Astrocyte of the spinal cord (primary cell): ENCODE measurements around the gene SSR3.

Experiments used
- DNase-seq: peaks from one replicate; pipeline ENCODE4 v3.0.0; 2011; ENCODE audit warnings: low read depth, low spot score
- H3K4me3 ChIP-seq: 2 replicates; pipeline ENCODE4 v1.5.1; 2011; ENCODE audit warnings: low read depth, mild to moderate bottlenecking, low read length, moderate library complexity
- CTCF ChIP-seq: IDR thresholded peaks from 2 replicates; pipeline ENCODE4 v1.5.1; 2012; ENCODE audit warnings: low read depth, mild to moderate bottlenecking, low read length, inconsistent platforms
- in situ Hi-C: cut with HindIII; loops from 2 replicates; pipeline ENCODE4 v1.10.0; 2017; ENCODE audit warnings: low sequenced_read_pairs

Gene SSR3

DNA sequence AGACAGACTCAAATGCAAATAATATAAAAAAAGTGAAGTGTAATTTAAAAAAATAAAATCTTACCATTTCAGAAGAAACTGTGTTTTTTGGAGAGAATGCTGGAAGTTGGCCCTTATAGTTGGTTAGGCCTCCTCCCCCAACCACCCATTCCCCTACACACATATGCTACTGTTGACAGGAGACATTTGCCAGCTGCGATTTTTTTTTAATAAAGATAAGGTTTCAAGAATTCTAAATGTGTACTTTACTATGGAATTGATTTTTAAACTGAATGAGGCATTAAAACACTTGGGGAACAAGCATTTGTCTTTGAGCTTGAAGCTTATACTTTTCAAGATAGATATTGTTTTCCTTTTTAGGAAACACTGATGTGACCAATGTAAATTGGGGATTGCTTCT, 4.4 kb upstream of the SSR3 start:
- no peak overlapping the region for H3K4me3 ChIP-seq
- TF ChIP-seq CTCF = no peak
- in situ Hi-C loops = no loop called here
- no peak for DNase-seq

DNA sequence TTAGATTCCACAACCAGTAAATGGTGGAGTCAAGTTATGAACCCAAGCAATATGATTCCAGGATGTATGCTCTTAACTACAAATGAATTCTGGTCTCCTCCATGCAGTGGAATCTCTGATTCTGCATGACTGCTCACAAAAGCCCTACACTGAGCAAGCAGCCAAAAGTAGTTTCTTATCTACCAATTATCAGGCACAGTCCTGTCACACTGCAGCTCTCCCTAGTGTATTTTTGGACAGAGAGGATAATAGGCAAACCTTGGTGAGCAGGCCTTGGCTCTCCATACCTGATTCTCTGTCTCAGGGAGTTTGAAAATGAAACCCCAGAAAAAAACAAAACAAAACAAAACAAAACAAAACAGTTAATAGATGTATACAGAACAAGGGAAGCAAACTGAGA, 3.5 kb upstream of the SSR3 start:
- in situ Hi-C loops = no loop called here
- TF ChIP-seq CTCF = no peak
- DNase-seq = no peak
- H3K4me3 ChIP-seq = no peak overlapping the region

DNA sequence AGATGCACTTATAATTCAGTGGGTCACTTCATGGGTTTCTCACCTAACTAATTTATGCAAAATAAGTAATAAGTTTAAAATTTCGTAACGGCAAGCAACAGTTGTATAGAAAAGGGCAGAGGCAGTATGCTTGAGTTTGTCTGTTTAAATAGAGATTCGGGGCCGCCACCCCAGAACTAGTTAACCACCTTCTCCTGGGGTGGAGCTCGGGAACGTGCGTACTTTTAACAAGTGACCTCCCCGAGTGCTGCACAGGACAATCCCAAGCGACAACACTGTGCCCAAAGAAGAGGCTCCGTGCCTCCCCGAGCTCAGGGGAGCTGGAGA, 439 bp downstream of the SSR3 start:
- peak overlapping the region; percentile 86 for H3K4me3 ChIP-seq
- DNase-seq = peak; percentile 18
- in situ Hi-C loops = no loop called here
- no peak for TF ChIP-seq CTCF

DNA sequence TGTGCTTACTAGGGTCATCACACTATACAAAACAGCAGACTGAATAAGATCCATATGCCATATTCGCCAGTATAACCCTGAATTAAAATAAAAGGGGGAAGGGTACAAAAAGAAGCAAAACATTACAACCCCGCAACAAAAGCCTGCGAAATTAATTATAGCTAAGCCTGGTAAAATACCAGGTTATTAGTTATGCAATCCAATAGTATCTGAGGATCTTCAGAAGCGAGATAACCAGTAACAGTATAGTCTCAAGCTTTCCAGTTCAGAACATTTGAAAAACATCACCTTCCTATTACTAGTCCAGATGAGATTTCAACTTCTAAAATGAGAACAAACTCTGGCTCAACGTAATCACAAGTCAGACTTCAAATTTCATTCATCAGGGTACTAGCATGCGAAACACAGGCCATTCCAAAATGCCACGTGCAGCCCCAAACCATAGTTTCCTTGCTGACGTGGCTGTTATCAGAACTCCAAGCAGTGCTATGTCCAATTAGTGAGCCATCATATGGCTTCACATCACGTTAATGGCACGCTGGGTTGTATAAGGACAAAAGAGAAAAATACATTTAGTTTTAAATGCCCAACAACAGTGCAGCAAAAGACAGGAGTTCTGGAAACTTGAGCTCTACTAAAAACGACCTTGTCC, 1.1 kb downstream of the SSR3 start:
- H3K4me3 ChIP-seq = peak overlapping the region; percentile 86
- no peak for TF ChIP-seq CTCF
- in situ Hi-C loops = no loop called here
- peak; percentile 69 for DNase-seq

DNA sequence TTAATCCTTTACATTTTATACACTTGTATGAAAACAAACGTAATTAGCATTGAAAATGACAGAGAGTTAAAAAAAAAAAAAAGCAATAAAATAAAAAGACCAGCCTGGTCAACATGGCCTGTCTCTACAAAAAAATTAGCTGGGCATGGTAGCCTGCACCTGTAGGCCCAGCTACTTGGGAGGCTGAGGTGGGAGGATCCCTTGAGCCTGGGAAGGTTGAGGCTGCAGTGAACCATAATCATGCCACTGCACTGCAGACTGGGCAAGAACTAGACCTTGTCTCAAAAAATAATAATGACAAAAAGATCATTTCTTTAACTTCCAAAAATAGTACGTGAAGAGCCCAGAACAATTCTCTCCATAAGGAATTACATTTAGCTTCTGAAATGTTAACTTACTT, 1.9 kb downstream of the SSR3 start:
- no peak for TF ChIP-seq CTCF
- H3K4me3 ChIP-seq = peak overlapping the region; percentile 86
- DNase-seq = no peak
- in situ Hi-C loops = no loop called here

DNA sequence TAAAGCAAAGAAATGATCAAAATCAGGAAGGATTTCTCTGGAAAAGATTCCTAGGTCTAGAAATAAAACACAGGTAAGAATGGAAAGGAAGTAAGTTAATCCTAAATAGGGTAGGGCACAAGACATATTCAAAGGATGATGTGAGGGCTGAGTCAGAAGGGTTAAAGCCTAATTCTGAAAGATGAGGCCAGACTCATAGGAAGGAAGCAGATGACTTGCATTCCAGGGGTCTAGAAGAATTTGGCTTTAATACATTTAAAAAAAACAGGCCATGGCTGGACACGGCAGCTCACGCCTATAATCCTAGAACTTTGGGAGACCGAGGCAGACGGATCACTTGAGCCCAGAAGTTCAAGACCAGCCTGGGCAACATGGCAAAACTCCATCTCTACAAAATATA, 3.2 kb downstream of the SSR3 start:
- no peak for TF ChIP-seq CTCF
- in situ Hi-C loops = no loop called here
- DNase-seq = peak; percentile 77
- no peak overlapping the region for H3K4me3 ChIP-seq

GRCh38 chr3:156551261-156551660, 3.7 kb downstream of the SSR3 start:
- DNase-seq = peak; percentile 39
- H3K4me3 ChIP-seq = no peak overlapping the region
- in situ Hi-C loops = no loop called here
- no peak for TF ChIP-seq CTCF
